Ishikawa (cell line): ENCODE data around the gene SYNDIG1.

Experiments used
- EGR1 ChIP-seq: IDR thresholded peaks from 2 replicates; pipeline ENCODE4 v1.6.1; 2012
- EP300 ChIP-seq: IDR thresholded peaks from 2 replicates; pipeline ENCODE4 v1.6.1; 2012; ENCODE audit warnings: borderline replicate concordance
- FOXM1 ChIP-seq: IDR thresholded peaks from 2 replicates; pipeline ENCODE4 v1.6.1; 2012; ENCODE audit warnings: low read depth, borderline replicate concordance
- NFIC ChIP-seq: IDR thresholded peaks from 2 replicates; pipeline ENCODE4 v1.6.1; 2012
- RAD21 ChIP-seq: IDR thresholded peaks from 2 replicates; pipeline ENCODE4 v1.6.1; 2012; ENCODE audit warnings: low read depth
- TAF1 ChIP-seq: IDR thresholded peaks from 2 replicates; pipeline ENCODE4 v1.6.1; 2012; ENCODE audit warnings: low read depth, mild to moderate bottlenecking
- TEAD4 ChIP-seq: IDR thresholded peaks from 2 replicates; pipeline ENCODE4 v1.6.1; 2012
- YY1 ChIP-seq: IDR thresholded peaks from 2 replicates; pipeline ENCODE4 v1.6.1; 2012; ENCODE audit warnings: low read depth
- ZBTB7A ChIP-seq: IDR thresholded peaks from 2 replicates; pipeline ENCODE4 v1.6.1; 2012; ENCODE audit warnings: low read depth
- TF ChIP-seq, protein P1 (sequence below): IDR thresholded peaks from 2 replicates; pipeline ENCODE4 v1.6.1; 2012

GRCh38 chr20:24647713-24648112 is 178.3 kb downstream of the SYNDIG1 start:
- TF ChIP-seq TAF1 (no peak), YY1 (no peak), TEAD4 (no peak), ZBTB7A (no peak), NFIC (no peak), EP300 (no peak), RAD21 (no peak), FOXM1 (no peak), EGR1 (no peak)
- TF ChIP-seq, protein P1, sequence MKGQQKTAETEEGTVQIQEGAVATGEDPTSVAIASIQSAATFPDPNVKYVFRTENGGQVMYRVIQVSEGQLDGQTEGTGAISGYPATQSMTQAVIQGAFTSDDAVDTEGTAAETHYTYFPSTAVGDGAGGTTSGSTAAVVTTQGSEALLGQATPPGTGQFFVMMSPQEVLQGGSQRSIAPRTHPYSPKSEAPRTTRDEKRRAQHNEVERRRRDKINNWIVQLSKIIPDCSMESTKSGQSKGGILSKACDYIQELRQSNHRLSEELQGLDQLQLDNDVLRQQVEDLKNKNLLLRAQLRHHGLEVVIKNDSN: no peak
